Activated CD8-positive, alpha-beta memory T cell treated with anti-CD3 and anti-CD28 coated beads, Interleukin-2, amount 10 ng/mL, durations not matched to agents 7 days and 5 days (primary cell): ENCODE measurements around the gene CIBAR2. TPM values are rescaled to one million over a fixed set of nuclear protein-coding genes. Genes with fewer than 3 reads are reported as not detected.

Experiments used
- ATAC-seq: fragments of 150-1000 bp; cut with Tn5 transposase; one replicate; pipeline ENCODE4 v1.10.0; 2021; ENCODE audit warnings: moderate library complexity
- CTCF ChIA-PET: fragments of 350-600 bp; sonication (Branson Sonifier 250); formaldehyde crosslinking; loops from one replicate; lab custom pipeline; 2021; ENCODE audit warnings: antibody characterized with exemption; lab: Charles Lee
- DNase-seq: peaks from one replicate; pipeline ENCODE4 v3.0.0-alpha.2; 2020
- H3K27ac Mint-ChIP-seq: one replicate; pipeline ENCODE4 v1.8.0; 2021; ENCODE audit warnings: mild to moderate bottlenecking, mixed read lengths
- H3K27me3 Mint-ChIP-seq: one replicate; pipeline ENCODE4 v1.8.0; 2021; ENCODE audit warnings: mixed read lengths
- H3K36me3 Mint-ChIP-seq: one replicate; pipeline ENCODE4 v1.8.0; 2021; ENCODE audit warnings: mild to moderate bottlenecking, mixed read lengths
- H3K4me1 Mint-ChIP-seq: one replicate; pipeline ENCODE4 v1.8.0; 2021; ENCODE audit warnings: mixed read lengths
- H3K4me3 Mint-ChIP-seq: one replicate; pipeline ENCODE4 v1.8.0; 2021; ENCODE audit warnings: mild to moderate bottlenecking, moderate library complexity, mixed read lengths
- H3K9me3 Mint-ChIP-seq: one replicate; pipeline ENCODE4 v1.8.0; 2022; ENCODE audit warnings: low read depth, mixed read lengths
- total RNA-seq, 2 experiments: library from RNA; stranded (reverse); gene quantifications; one replicate each; pipeline ENCODE4 v1.2.3, GENCODE V29; 2021

The CIBAR2 gene
- total RNA-seq, 2 experiments from 2014 or later: not detected

- Mint-ChIP-seq H3K36me3 (peaks cover 4% of the 10 kb centered on the region), H3K27me3 (no peaks in the 10 kb centered on the region), H3K4me1 (peaks cover 19% of the 10 kb centered on the region), H3K4me3 (no peak overlapping the region), H3K27ac (no peak overlapping the region), H3K9me3 (no peaks in the 10 kb centered on the region)
- DNase-seq (no peak), ATAC-seq (no peak)
- CTCF ChIA-PET: interaction anchor here (1.5 kb wide), 1 partner anchor 35 kb away, joined by 4 read pairs; no protein-coding TSS in a partner anchor
These were observed 61.1 kb downstream of the CIBAR2 start for GRCh38 chr16:85051067-85051581.

- no peak for DNase-seq
- Mint-ChIP-seq H3K4me3 (no peak overlapping the region), H3K4me1 (peaks cover 6% of the 10 kb centered on the region), H3K27me3 (no peaks in the 10 kb centered on the region), H3K9me3 (no peaks in the 10 kb centered on the region), H3K27ac (no peak overlapping the region), H3K36me3 (peaks cover 4% of the 10 kb centered on the region)
- CTCF ChIA-PET: interaction anchor here (1.5 kb wide), 1 partner anchor 36 kb away, joined by 4 read pairs; no protein-coding TSS in a partner anchor
- ATAC-seq: no peak
These were observed 62.5 kb downstream of the CIBAR2 start for GRCh38 chr16:85049706-85050305.

GRCh38 chr16:85048921-85049562, 63.2 kb downstream of the CIBAR2 start:
- CTCF ChIA-PET: interaction anchor here (0.6 kb wide), 1 partner anchor 64 kb away, joined by 3 read pairs; no protein-coding TSS in a partner anchor
- Mint-ChIP-seq H3K4me3 (no peak overlapping the region), H3K9me3 (no peaks in the 10 kb centered on the region), H3K36me3 (peaks cover 4% of the 10 kb centered on the region), H3K27me3 (no peaks in the 10 kb centered on the region), H3K4me1 (peaks cover 2% of the 10 kb centered on the region), H3K27ac (no peak overlapping the region)
- DNase-seq (no peak), ATAC-seq (no peak)

Other genes with a start within 250 kb of the CIBAR2 start
- gene ZDHHC7, start 100.9 kb downstream of the CIBAR2 start, total RNA-seq: 10 to 100 TPM; 22.3 to 27.1 TPM
- gene KIAA0513, start 84.7 kb downstream of the CIBAR2 start, total RNA-seq: 1 to 10 TPM; 7.9 to 9.6 TPM